ENCODE data around the gene MCM3.
A peak's percentile ranks its signal among the peaks of the same experiment; 100 is the strongest.

Gene MCM3

DNA sequence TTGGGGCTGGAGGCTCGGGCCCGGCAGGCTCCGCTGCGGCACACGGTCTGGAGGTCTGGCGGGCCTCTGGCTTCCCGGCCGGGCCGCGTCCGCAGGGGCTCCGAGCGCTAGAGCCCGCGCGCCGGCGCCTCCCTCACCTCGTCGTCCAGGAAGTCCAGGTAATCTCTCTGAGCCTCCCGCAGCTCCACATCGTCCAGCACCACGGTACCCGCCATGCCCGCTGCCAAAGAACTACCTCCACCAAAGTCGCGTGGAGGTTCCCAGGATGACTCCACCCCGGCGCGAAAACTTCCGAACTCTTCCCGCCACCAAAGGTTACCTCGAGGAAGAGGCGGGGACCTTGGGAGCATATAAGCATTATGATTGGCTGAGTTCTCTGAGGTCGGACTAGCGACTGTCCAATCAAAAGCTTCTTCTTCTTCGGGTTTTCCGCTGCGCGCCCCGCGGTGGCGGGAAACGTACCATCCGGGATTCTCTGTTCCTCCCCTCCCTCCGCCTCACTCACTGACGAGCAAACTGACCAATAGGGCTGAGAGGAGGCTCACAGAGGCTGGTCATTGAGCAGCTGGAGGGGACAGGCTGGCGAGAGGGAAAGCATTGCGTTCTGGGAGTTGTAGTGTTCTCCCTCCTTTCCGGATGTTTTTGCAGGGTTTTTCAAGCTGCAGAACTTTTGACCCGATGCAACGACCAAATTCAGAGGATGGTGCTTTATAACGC, at the start of gene MCM3:
MCM3 (minus strand) TSS at position 283 of the 717 bp plus-strand sequence; CDS start at position 215, 68 bp downstream.
- DNase-seq: peak; percentile 96

DNA sequence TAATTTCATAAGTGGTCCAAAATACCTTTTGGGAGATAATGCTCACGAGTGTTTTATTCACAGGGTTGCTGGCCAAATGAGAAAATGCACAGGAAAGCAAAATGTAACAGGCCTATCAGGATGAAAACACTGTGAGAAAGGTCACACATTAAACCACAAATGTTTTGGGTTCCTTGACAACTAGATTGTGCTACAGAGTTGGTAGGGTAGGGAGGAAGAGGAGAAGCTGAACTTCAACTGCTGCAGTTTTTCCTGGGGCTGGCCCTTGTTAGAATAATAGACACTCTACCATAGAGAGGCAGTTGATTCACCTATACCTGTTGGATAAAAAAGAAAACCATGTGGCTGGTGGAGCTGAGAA, 49.3 kb upstream of the MCM3 start:
- DNase-seq: no peak

- DNase-seq: no peak
These were observed 47.4 kb upstream of the MCM3 start for GRCh38 chr6:52331793-52332457.

- no peak for DNase-seq
These were observed 45.9 kb upstream of the MCM3 start for GRCh38 chr6:52330470-52330869.

- DNase-seq: no peak
These were observed 44.2 kb upstream of the MCM3 start for GRCh38 chr6:52328729-52329128.

GRCh38 chr6:52328303-52328662, 43.7 kb upstream of the MCM3 start:
- DNase-seq: no peak

DNA sequence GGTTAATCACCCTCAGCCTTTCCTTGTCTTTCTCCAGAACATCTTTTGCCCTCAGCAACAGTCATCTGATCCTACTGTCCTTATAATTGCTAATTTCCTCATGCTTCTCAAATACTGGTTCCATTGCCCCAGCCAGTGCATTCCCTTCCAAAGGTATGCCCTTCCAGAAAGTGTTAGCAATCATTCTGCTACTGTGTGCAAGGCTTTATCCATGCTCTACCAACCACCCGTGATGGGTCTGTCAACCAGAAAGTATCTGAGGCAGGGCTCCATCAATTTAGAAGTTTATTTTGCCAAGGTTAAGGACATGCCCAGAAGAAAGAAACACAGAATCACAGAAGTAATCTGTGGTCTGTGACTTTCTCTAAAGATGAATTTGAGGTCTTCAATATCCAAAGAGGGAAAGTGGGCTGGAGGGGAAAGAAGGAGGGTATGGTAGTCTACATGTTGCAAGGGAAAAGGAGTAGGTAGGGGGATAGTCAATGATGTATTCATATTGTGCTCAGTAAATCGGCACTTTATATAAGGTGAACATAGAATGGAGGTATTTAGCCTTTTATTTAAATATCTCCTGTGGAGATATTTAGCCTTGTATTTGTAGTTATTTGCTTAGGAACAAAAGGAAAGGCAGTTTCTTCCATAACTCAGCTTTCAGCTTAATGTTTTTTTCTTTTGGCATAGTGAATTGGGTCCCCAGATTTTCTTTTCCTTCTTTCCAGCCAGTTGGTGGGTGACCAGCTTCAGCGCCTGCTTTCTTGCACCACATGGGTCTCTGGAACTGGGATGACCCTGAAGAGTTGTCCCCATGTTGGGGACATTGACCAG, 42.2 kb upstream of the MCM3 start:
- DNase-seq: no peak

- no peak for DNase-seq
These were observed 41.3 kb upstream of the MCM3 start for GRCh38 chr6:52325695-52326471.

- DNase-seq: no peak
These were observed 39.6 kb upstream of the MCM3 start for GRCh38 chr6:52324189-52324588.

DNA sequence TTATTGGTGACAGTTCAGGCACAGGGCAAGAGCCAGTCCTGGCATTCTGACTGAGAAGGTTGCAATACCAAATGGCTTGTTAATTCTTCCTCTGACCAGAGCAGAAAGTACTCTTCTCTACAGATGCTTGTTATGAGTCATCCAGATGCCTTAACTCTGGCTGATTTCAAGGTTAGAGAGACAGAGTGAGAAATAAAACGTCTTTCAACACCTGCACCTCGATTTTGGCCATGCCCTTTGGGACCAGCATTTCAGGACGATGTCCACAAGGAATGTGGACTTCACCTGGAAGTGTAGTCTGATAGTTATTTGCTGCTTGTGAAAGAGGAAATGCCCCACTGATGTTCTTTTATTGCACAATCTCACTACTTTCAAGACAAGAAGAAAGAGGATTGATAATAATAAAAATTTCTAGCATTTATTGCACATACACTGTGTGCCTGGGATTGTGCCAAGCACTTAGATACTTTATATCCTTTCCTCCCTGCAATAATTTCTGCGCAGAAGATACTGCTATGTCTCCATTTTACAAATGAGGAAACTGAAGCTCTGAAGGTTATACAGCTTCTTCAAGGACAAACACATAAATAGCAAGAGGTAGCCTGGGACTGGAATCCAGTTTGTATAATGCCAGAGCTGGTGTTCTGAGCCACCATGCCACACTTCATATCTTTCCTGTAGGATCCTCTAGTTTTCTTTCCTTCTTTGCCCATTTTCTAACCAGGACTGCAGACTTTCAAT, 33.5 kb upstream of the MCM3 start:
- DNase-seq: no peak

DNA sequence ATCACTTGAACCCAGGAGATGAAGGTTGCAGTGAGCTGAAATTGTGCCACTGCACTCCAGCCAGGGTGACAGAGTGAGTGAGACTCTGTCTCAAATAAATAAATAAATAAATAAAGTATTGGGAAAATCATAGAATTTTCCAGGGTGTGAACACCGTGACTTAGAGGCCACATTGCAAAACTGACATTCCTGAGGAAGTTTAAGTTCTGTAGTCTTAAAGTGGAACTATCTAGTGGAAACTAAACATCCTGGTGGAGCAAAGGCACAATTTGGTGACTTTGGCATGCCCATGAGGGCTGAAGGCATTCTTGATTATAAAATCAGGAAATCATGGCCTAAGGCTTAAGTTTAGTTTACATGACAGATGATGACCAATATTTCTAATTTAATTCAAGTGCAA, 32.7 kb upstream of the MCM3 start:
- no peak for DNase-seq

- DNase-seq: no peak
These were observed 30.2 kb upstream of the MCM3 start for GRCh38 chr6:52314752-52315151.

GRCh38 chr6:52312461-52312860, 27.9 kb upstream of the MCM3 start:
- no peak for DNase-seq

- no peak for DNase-seq
These were observed 26.4 kb upstream of the MCM3 start for GRCh38 chr6:52310932-52311331.

GRCh38 chr6:52307900-52308372, 23.4 kb upstream of the MCM3 start:
- no peak for DNase-seq

DNA sequence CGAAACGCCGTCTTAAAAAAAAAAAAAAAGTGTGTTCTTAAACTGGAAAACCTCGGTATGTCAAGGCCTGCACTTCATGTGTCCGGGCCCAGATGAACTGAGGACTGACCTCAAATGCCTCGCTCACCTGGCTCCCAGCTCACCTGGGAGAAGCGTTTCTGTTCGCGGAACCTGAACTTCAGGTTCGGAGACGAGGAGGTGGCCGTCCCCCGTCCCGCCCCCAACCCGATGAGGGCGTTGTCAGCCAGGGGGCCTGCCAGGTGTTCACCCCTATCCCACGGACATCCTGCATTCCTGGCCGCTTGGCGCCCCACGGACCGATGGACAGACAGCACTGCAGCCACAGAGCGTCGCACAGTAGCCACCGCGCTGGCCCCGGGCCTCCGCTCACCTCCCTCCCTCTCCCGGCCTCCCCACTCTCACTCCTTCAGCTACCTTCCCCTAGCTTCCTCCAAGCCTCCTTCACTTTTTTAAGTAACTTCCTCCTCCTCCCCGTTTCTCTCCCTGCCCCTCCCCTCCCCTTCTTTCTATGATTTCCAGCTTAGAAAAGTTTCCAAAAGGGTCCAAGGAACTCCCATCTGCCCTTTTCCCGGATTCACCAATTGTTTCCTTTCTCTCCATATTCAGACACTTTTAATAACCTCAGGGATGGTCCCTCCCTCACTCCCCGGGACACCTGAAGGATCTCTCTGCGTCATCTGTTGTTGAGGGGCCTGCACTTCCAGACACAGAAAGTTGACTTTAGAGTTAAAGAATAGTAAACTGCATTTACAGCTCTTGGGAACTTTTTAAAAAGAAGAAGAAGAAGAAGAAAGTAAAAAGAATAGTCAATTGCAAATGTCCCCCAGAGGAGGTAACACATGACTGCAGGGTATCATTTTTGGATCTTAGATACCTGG, 22.7 kb upstream of the MCM3 start:
- no peak for DNase-seq

DNA sequence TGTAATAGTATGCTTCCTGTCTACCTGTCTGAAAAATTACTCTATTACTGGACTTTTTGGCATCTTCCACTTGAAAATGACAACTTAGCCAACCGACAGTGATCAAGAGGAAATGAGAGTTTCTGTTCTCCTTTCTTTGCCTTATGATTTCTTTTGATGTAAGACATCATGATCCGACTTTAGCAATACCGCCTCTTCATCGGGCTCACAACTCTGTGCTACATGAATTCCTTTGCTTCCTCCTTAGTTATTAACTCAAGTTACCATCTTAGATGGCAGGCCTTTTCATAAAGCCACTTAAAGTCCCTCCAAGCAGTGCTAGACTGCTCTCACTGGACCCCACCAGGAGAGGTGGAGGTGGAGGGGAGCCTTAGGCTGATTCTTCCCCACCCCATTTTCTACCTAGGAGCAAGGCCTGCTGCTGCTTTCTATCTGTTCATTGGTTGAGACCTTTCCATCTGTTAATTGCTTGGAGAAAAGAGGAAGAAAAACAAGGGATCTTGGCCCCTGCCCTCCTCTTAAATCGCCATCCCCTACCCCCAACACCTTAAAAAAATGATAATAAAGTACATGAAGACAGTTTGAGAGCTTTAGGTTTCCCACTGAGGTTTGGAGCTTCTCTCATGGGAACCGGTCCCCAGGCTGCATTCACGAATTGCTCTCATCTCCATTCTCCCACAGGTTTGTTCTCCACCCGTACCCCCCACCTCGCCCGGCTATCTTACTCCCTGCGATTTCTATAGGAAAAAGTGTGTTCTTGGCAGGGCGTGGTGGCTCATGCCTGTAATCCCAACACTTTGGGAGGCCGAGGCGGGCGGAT, 21.6 kb upstream of the MCM3 start:
- no peak for DNase-seq

GRCh38 chr6:52305411-52305810, 20.9 kb upstream of the MCM3 start:
- DNase-seq: no peak

GRCh38 chr6:52304983-52305390, 20.4 kb upstream of the MCM3 start:
- DNase-seq: no peak

DNA sequence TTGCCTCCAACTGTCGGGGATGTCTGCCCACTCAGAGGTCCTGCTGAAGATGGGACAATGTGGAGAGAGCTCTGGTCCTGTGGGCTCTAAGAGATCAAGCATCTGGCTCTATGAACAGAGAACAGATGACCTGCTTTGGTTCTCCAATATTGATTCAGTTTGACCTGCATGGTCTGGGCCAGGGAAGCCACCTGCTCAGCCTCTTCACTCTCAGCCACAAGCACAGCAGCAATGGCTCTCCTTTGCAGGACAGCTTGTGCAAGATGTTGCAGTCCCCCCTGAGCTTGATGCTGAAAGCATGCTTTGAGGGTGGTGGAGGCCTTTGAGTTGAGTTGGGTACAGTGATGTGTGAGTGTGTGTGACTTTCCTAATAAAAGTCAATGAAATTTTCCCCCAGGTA, 18.6 kb upstream of the MCM3 start:
- no peak for DNase-seq

Measured in NCI-H1694 (cell line).